Epithelial cell of proximal tubule (primary cell): Measurements from ENCODE around the gene GOSR2. TPM values are rescaled to one million over a fixed set of nuclear protein-coding genes. Genes with fewer than 3 reads are reported as not detected.

Experiments used
- DNase-seq: peaks from one replicate; pipeline ENCODE4 v3.0.0-alpha.2; 2011; ENCODE audit warnings: low read depth
- H3K4me3 ChIP-seq: 2 replicates; pipeline ENCODE4 v1.5.1; 2011; ENCODE audit warnings: low read depth, mild to moderate bottlenecking, low read length
- total RNA-seq: library from RNA; depleted of rRNA; stranded (reverse); fragments of >200 nt; gene quantifications from 2 replicates; pipeline ENCODE4 v1.2.3, GENCODE V29; 2015
- TF ChIP-seq, protein P1 (sequence below): conservative IDR thresholded peaks from 2 replicates; pipeline ENCODE4 v1.5.1; 2012; ENCODE audit warnings: low read depth, mild to moderate bottlenecking, low read length

GOSR2 gene
- total RNA-seq, 1 donor from 2014 or later, result 15.6 TPM

- TF ChIP-seq, protein P1, sequence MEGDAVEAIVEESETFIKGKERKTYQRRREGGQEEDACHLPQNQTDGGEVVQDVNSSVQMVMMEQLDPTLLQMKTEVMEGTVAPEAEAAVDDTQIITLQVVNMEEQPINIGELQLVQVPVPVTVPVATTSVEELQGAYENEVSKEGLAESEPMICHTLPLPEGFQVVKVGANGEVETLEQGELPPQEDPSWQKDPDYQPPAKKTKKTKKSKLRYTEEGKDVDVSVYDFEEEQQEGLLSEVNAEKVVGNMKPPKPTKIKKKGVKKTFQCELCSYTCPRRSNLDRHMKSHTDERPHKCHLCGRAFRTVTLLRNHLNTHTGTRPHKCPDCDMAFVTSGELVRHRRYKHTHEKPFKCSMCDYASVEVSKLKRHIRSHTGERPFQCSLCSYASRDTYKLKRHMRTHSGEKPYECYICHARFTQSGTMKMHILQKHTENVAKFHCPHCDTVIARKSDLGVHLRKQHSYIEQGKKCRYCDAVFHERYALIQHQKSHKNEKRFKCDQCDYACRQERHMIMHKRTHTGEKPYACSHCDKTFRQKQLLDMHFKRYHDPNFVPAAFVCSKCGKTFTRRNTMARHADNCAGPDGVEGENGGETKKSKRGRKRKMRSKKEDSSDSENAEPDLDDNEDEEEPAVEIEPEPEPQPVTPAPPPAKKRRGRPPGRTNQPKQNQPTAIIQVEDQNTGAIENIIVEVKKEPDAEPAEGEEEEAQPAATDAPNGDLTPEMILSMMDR, result no peak
- H3K4me3 ChIP-seq, result no peak overlapping the region
- DNase-seq, result no peak
Measured at GRCh38 chr17:46977750-46978488, 55.0 kb downstream of the GOSR2 start.

DNA sequence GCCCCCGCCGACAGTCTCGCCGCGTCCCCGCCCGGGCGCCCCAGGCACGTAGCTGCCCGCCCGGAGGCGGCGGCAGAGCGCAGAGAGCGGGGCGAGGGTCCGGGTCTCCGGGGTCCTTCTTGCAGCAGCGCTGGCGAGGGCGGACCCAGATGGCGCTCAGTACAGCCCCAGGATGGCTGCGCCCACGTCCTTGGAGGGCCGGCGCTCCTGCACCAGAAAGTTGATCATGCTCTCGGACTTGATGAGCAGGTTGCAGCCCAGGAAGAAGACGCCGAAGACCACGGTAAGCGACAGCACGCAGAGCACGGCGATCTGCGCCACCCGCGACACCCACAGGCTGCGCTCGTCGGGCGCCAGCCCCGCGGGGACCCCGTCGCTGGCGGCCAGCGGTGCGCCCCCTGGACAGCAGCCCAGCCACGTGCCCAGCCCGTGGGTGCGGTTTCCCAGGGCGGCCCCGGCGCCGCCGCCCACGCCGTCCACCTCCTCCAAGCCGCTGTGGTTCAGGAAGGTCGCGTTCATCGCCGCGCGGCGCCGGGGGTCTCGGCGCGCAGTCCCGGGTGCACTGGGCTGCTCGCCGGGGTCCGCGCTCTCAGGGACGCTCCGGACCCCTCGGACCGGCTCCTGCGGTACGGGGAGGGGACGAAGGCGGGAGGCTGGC lies 55.7 kb downstream of the GOSR2 start:
- peak overlapping the region; percentile 44 for H3K4me3 ChIP-seq
- TF ChIP-seq, protein P1, result no peak
- no peak for DNase-seq

- no peak for DNase-seq
- H3K4me3 ChIP-seq, result peak within 1 kb of the TSS; percentile 44
- TF ChIP-seq, protein P1, result no peak
Measured at GRCh38 chr17:46979147-46979863, 56.3 kb downstream of the GOSR2 start, which contains the start of gene RPRML. TSS of gene RPRML (minus strand) at chr17:46979253. CDS start at chr17:46979007, 246 bp downstream.

DNA sequence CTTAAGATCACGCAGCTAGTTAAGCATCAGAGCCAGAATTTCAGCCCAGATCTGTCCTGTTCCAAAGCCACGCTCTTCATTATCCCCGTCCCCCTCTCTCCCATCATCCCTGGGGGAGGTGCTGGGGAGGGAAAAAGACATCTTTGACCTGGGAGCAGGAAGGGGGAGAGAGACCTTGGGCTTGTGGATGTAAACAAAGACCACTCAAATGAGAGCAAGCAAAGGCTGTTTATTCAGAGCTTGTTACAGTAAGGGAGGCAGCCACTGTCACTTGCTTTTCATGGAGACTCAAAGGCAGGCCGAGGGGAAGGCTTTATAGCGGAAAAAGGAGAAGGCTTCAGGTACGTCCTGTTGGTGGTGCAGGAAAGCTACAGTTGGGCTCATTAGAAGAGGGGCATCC lies 59.6 kb downstream of the GOSR2 start:
- H3K4me3 ChIP-seq, result no peak overlapping the region
- DNase-seq, result no peak
- TF ChIP-seq, protein P1, result no peak

GRCh38 chr17:46983782-46984181 lies 60.8 kb downstream of the GOSR2 start:
- no peak overlapping the region for H3K4me3 ChIP-seq
- DNase-seq, result no peak
- TF ChIP-seq, protein P1, result no peak

DNA sequence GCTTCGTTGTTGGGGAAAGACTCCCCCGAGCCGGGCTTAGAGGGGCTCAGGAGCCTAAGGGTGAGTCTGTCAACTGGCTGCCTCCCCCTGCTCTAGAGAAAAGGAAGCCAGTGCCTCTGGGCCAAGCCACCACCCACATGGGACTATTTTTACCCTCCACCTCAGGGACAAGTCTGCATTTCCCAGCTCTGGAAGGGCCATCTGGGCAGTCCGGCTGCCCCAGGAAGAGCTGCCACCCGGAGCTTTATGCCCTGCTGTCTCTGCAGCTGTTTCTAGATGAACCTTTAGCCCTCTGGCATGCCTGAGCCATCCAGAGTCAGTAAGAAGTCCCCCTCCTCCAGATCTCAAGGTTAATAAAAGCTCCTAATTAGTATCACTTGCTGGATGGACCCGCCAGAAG lies 61.4 kb downstream of the GOSR2 start:
- no peak for DNase-seq
- no peak overlapping the region for H3K4me3 ChIP-seq
- TF ChIP-seq, protein P1, result no peak
